Ramos (cell line): ENCODE measurements around the gene DIS3L2.
"Not testable (repeated sequence)": the region's sequence is repeated elsewhere in the genome, so short reads cannot be mapped to it uniquely, and the experiment has no call there.

Experiments used
- in situ Hi-C: fragments of 300-500 bp; cut with MboI; formaldehyde crosslinking; loops from one replicate; pipeline ENCODE4 v1.14.3; 2022; ENCODE audit warnings: low sequenced_read_pairs; ENCODE audit not compliant: unreplicated experiment

DIS3L2 gene

DNA sequence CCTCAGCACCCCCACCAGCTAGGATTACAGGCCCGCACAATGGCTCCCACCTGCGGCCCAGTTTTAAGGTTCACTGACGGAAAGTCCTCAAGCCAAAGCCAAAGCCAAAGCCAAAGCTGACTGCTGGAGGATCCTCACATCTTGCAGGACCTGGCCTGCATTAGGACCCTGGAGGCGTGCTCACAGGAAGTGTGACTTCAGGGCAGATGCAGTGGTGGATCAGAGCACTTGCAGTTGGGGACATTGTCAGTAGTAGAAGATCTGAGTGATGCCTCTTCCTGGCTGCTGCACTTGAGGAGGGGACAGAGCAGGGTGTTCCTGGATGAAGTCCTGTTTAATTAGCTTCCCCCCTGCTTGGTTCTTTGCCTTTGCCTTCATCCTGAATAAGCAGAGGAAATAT is 348.1 kb downstream of the DIS3L2 start:
- in situ Hi-C loops = no loop called here

DNA sequence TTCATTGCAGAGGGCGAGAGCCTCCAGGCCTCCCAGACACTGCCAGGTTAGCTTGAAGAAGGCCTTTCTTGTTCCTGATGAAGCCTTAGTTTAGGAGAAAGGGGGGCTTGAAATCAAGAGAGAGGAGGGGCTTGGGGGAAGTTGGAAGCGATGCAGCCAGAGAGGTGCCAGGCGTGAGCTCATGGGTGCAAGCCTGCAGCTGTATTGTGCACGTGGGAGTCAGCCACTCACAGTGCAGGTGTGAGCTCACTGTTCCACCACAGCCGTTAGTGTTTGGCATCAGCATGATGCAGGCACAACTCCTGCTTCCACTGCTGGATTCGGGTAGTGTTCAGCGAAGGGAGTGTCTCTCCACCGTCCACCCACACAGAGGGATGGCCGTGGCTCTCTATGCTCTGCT is 348.6 kb downstream of the DIS3L2 start:
- in situ Hi-C loops = no loop called here

GRCh38 chr2:232310696-232311095 is 349.2 kb downstream of the DIS3L2 start:
- in situ Hi-C loops = no loop called here

DNA sequence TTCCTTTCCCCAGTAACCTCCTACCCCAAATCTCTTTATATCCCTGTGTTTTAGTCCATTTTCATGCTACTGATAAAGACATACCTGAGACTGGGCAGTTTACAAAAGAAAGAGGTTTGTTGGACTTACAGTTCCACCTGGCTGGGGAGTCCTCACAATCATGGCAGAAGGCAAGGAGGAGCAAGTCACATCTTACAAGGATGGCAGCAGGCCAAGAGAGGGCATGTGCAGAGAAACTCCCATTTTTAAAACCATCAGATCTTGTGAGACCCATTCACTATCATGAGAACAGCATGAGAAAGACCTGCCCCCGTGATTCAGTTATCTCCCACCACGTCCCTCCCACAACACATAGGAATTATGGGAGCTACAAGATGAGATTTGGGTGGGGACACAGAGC is 352.1 kb downstream of the DIS3L2 start:
- in situ Hi-C loops = not testable (repeated sequence)

- in situ Hi-C loops = no loop called here
Observed at GRCh38 chr2:232315049-232315922, 353.8 kb downstream of the DIS3L2 start.

DNA sequence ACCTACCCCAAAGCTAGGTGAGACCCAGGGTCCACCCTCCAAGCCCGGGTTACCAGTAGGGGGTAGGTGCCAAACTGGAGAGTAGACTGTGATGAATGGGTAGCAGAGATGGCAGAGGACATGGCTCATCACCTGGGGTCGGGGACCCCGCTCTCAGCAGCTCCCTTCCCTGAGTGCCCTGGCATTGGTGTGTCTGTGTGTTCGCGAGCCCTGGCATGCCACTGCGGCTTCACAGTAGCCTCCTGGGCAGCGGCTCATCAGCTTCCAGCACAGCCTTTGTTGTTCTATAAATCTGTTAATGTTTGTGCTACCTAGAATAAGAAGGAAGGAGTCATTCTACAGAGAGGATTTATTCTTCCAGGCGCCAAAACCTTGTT is 354.4 kb downstream of the DIS3L2 start:
- in situ Hi-C loops = no loop called here

DNA sequence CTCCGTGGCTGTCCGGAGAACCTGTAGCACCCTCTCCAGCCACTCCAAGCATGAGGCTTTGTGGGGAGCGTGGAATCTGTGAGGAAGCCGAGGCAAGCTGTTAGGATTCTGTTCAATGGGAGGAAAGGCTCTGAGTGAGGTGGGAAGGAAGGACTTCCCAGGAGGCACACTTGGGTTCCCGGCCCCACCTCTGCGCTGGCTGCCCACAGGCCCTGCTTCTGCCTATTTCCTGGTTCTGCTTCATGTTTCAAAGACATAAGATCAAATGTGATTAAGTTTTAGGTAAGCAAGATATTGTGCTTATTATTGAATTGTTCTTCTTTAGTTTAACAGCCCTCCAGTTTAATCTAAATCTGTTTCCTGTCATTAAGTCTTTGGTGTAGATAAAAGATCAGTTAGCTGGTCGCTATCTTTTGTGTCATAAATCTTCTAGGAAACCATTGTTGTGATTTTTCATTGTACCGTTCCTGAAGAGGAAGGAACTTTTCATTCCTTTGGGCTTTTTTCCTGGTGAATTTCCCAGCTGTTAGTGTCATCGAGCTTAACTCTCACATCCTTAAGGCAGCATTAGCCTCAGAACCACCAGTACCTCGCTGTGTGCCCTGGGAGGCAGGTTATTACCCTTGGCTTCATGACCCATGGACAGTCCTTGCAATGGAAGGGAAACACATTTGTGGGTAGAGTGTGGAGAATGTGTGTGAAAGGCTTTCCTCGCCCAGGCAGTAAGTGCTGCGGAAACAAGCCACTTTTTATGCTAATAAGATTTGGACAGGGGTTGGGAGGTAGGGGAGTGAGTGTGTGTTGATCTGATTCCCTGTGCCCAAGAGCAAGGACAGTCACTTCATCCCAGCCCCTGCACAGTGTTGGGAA is 355.2 kb downstream of the DIS3L2 start:
- in situ Hi-C loops = no loop called here

GRCh38 chr2:232318169-232318855 is 356.8 kb downstream of the DIS3L2 start:
- in situ Hi-C loops = no loop called here

DNA sequence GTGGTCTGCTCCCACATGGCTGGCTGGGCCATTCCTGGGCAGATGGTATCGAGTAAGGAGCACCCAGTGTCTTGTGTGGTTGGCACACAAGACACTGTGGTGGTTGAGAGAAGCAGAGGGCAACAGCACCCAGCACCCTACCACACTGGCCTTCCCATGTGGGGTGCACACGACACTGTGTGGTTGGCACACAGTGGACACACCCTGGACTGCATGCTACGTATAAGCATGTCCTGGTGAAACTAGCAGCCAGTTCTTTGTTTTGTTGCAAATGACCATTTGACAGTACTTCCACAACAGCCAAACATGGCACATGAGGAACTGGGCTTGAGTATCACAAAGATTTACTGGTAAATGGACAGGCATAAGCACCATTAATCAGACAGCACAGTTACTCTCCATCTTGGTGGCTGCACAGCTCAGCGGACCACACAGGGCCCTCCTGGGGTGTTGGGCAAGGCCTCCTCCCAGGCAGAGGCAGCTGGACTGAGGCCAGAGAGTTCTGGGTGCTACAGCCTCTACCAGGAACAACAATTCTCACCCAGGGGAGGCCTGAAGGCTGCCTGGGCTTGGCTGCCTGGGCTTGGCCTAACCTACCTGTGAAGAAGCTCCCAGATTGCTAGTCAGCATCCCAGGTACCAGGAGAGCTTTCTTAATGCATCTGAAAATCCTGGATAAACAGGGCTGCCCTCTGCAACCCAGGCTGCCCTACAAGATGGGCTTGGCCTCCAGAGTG is 357.7 kb downstream of the DIS3L2 start:
- in situ Hi-C loops = no loop called here

DNA sequence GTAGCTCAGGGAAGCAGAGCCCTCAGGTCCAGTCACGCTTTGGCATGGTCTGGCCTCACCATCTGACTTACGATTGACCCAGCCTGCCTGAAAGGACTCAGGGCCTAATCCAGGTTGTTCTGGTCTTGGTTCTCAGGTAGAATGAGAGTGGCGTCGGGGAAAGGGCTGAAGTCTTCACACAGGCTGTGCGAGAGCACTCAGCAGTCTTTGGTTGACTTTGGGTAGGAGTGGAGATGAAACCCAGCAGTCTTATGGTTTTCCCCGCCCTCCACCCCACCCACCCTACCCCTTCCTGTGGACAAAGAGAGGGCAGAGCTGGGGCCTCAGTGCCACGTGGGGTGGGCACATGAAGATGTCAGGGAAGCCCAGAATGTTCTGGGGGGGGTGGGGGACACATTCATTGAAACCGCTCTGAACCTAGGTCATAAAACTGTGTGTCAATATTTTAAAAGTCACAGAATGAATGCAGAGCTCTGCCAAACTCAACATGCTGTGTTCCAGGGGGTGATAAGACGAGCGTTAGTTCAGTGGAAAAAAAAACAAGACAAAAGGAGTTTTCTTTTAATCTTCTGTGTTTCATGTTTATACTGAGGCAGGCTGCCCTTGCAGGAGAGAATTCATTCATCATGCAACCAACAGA is 358.4 kb downstream of the DIS3L2 start:
- in situ Hi-C loops = no loop called here

DNA sequence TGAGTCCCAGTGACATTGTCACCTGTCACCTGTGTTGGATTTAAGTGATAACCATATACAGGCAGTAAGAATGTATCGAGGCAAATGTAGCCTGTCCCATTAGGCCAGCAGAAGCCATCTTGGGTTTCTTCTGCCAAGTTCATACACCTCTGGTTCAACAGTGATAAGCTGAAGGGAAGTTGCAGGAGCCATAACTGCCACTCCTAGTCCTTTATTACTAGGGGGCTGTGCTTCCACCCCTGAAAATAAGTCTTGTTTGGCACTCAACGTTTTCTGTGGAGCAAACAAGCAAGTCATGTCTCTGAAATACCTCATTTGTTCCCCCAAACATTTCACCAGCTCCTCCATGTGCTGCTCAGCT is 358.9 kb downstream of the DIS3L2 start:
- in situ Hi-C loops = no loop called here

GRCh38 chr2:232321156-232321816 is 359.8 kb downstream of the DIS3L2 start:
- in situ Hi-C loops = no loop called here

DNA sequence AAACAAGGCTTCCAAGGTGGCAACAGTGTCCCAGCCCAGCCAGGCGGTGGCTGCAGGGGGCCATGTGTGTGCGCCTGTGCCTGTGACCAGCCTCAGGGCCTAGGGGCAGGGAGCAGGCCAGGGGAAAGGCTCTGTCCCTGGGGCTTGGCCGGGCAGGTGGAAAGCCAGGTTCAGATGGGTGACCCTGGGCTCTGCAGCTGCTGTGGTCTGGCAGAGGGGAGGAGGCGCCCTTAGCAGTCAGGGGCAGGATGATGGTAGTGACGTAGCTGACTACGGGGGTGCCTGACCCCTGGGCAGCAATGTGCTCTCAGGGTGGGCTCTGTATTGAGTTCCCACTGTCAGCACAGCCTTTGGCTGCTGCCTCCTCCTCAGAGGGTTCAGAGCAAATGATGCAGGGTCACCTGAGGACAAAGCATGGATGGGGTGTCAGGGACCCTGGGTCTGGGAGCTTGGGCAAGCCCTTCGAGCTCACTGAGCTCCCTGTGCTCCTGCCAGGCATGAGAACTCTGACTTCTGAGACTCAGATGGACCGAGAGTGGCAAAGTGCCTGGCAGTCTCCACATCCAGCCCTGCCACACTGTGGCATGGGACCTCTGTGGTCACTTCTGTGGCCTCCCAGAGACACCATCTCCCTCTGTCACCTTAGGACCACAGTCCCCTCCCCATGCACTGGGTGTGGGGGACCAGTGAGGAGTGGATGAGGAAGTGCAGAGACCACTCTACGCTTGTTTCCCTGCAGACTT is 360.5 kb downstream of the DIS3L2 start:
- in situ Hi-C loops = no loop called here

- in situ Hi-C loops = no loop called here
Observed at GRCh38 chr2:232322560-232323327, 361.2 kb downstream of the DIS3L2 start.

DNA sequence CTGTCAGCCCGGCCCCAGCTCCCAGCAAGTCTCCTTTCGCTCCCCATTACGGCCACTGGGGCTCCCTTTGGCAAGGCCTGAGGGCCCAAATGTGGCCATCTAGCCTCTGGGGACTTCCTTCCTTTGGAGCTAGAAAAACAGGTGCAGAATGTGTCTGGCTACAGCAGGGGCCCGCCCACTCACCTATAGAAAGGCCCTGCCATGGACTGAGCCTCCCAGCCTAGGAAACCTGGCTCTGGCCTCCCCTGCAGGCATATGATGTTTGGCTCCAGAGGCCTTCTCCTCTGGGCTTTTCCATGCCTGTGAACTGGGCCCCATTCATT is 361.8 kb downstream of the DIS3L2 start:
- in situ Hi-C loops = no loop called here

GRCh38 chr2:232323967-232324366 is 362.5 kb downstream of the DIS3L2 start:
- in situ Hi-C loops = not testable (repeated sequence)

GRCh38 chr2:232324778-232325177 is 363.3 kb downstream of the DIS3L2 start:
- in situ Hi-C loops = loop anchor here (5.0 kb wide), 1 partner anchor 417 kb away; no protein-coding TSS in a partner anchor
